ENCODE results near the gene ZMYM4.

Gene ZMYM4

GRCh38 chr1:35278886-35279554 is 10.5 kb downstream of the ZMYM4 start:
- DNase-seq, result no peak

DNA sequence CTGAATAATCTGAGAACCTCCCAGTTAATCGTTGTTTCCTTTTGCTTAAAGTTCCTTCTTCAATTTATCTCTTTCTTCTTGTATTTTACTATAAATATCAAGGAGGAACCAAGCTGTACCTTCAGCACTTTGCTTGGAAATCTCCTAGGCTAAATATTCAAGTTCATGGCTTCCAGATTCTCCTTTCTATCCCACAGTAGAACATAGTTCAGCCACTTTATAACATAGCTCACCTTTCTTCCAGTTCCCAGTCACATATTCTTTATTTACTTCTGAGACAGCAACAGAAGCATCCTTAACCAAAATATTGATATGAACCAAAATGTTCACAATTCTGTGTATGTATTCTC is 11.0 kb downstream of the ZMYM4 start:
- no peak for DNase-seq

DNA sequence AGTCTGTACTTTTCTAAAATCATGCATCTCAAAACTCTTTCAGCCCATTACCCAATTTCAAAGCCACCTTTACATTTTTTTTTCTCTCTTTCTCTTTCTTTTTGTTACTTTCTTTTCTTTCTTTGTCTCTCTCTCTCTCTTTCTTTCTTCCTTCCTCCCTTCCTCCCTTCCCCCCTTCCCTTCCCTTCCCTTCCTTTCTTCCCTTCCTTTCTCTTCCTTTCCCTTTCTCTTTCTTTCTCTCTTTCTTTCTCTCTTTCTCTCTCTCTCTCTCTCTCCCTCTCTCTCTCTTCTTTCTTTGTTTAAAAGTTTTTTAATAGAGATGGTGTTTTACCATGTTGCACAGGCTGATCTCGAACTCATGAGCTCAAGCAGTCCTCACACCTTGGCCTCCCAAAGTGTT is 11.5 kb downstream of the ZMYM4 start:
- no peak for DNase-seq

GRCh38 chr1:35281565-35281964 is 13.1 kb downstream of the ZMYM4 start:
- DNase-seq, result no peak

- DNase-seq, result no peak
Observed at GRCh38 chr1:35282172-35282571, 13.7 kb downstream of the ZMYM4 start.

GRCh38 chr1:35284852-35285251 is 16.3 kb downstream of the ZMYM4 start:
- no peak for DNase-seq

DNA sequence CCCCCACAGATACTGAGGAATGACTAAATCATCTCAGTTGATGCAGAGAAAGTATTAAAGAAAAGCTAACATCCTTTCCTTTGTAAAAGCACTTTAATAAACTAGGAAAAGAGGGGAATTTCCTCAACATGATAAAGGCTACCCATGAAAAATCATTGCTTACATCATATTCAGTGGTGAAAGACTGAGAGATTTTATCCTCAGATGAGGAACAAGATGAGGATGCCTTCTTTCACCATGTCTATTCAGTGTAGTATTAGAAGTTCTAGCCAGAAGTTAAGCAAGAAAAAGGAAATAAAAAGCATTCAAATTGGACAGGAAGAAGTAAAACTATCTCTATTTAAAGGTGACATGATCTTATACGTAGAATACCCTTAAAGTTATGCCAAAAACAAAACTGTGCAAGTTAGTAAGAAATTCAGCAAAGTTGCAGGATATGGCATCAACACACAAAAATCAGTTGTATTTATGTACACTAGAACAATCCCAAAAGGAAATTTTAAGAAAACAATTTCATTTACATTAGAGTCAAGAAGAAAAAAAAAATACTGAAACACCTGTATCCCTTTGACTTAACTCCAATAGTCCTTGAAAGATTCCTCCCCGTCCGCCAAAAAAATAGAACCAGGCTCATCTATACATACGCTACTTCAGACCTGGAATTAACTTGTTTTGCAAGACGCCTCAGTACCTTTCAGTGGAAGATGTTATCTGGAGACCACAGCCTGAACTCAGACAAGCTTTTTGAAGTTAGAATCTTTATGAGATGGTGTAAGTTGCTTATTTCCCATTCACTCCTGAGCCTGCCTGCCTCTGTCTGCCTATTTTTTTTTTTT is 17.5 kb downstream of the ZMYM4 start:
- no peak for DNase-seq

GRCh38 chr1:35287807-35288640 is 19.5 kb downstream of the ZMYM4 start:
- no peak for DNase-seq

DNA sequence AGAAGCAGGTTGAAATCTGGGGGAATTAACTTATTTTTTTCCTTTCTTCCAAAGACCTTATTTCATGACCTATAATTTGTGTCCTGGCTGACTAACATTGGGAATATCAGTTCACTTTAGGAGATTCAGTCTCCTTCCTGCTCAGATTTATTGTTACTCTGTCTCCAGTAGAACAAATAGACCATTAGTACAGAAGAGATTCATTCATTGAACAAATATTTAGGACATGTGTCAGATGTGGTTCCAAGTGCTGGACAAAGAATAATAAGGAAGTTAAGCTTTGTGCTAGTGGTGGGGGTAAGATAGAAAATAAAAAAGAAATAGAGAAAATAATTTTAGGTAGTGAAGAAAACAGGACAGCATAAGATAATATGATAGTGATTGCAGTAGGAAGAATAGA is 20.3 kb downstream of the ZMYM4 start:
- DNase-seq, result no peak

GRCh38 chr1:35290452-35290851 is 21.9 kb downstream of the ZMYM4 start:
- no peak for DNase-seq

GRCh38 chr1:35294809-35295208 is 26.3 kb downstream of the ZMYM4 start:
- DNase-seq, result no peak

DNA sequence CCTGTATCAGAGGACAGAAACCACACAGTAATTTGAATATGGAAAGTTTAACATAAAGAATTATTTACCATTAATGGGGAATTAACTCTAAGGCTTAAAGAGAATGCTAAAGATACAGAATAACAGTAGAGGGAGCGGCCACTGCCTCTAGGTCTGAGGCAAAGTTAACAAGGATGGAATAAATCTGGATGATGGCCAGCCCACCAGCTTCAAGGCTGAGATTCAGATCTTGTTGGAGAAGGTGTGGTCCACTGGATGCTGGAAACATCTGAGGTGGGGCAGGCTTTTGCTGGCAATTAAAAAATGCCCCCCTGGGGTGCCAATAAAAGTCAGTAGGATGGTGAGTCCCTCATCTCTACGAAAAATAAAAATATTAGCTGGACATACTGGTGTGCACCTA is 29.4 kb downstream of the ZMYM4 start:
- DNase-seq, result no peak

DNA sequence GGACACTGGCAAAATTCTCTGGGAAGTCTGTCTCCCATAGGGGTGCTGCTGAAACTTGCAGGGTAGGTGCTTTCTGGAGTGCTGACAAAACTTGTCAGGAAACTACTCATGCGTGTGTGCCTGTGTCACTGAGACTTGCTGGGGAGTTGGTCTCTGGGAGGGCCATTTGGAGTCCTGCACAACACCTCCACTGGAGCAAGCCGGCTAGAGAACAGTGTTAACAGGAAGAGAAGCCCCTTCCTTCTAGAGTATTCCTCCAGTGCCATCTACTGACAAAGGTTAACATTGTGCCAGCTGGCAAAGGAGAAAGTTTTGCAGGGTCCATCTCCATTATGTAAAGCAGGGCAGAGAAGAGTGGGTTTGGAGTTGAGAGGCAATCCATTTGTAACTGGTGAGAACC is 30.0 kb downstream of the ZMYM4 start:
- DNase-seq, result peak; percentile 3

GRCh38 chr1:35300376-35300775 is 31.9 kb downstream of the ZMYM4 start:
- no peak for DNase-seq

DNA sequence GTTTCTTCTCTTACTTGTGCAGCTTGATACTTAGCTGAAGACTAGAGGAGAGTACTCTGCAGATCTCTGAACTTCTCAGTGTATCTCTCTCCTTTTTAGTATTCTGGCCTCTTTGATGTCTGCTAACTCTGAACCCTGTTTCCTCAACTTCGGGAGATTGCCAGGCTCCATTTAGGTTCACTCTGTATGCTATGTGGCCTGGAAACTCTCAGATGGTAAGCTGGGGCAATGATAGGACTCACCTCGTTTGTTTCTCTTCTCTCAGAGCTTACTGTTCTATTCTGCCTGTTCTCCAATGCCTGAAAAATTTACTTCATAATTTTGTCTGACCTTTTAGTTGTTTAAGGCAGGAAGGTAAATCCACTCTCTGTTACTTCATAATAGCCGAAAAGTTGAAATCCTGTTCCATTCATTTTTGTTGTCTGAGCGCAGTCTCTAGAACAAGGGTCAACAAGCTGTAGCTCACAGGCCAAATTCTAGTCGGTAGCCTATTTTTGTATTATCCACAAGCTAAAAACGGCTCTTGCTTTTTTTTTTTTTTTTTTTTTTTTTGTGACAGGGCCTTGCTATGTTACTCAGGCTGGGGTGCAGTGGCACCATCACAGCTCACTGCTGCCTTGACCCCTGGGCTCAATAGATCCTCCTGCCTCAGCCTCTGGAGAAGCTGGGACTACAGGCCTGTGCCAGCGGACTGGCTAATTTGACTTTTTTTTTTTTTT is 33.3 kb downstream of the ZMYM4 start:
- no peak for DNase-seq

DNA sequence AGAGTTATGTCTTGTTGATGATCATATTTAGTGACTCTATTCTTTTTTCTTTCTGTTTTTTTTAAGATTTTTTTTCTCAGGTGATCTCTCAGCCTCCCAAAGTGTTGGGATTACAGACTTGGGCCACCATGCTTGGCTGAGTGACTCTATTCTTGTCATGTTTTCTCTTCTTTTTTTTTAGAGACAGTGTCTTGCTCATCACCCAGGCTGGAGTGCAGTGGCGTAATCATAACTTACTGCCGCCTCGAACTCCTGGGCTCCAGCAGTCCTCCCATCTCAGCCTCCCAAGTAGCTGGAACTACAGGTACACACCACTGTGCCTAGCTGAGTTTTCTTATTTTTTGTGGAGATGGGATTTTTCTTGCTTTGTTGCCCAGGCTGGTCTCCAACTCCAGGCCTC is 36.9 kb downstream of the ZMYM4 start:
- no peak for DNase-seq

- no peak for DNase-seq
Observed at GRCh38 chr1:35315649-35316048, 47.1 kb downstream of the ZMYM4 start.

GRCh38 chr1:35316264-35316663 is 47.8 kb downstream of the ZMYM4 start:
- DNase-seq, result no peak

DNA sequence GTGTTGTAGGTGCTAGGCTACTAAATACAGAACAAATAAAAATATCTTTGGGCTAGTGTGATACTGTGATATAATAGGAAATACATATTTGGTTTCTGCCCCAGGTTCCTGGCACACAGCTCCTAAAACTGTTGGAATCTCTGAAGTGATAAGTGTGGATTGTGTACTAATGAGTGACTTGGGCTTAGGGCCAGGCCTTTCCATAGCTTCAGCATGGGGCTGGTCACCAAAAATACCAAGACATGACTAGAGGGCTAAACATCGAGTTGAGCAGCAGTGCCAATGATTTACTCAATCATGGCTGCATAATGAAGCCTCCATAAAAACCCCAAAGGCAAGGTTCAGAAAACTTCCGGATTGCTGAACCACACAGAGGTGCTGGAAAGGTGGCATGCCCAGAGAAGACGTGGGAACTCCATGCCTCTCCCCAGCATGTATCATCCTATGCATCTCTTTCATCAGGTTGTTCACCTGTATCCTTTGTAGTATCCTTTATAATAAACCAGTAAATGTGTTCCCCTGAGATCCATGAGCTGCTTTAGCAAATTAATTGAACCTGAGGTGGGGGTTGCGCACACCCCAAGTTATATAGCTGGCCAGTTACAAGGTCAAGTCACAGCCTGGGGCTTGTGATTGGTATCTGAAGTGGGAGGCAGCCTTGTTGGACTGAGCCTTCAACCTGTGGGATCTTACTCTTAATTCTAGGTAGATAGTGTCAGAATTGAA is 51.6 kb downstream of the ZMYM4 start:
- DNase-seq, result no peak

- no peak for DNase-seq
Observed at GRCh38 chr1:35320937-35321336, 52.4 kb downstream of the ZMYM4 start.

GRCh38 chr1:35324486-35324885 is 56.0 kb downstream of the ZMYM4 start:
- no peak for DNase-seq

GRCh38 chr1:35326246-35326866 is 57.8 kb downstream of the ZMYM4 start:
- DNase-seq, result no peak
